WTC11 (cell line): ENCODE data around the gene FAM161A. TPM values are rescaled to one million over a fixed set of nuclear protein-coding genes. Genes with fewer than 3 reads are reported as not detected.

Experiments
- ATAC-seq: fragments of 200-7000 bp; cut with Tn5 transposase; 2 replicates; pipeline ENCODE4 v1.10.0; 2021; ENCODE audit warnings: mild to moderate bottlenecking, moderate library complexity
- CTCF ChIA-PET: fragments of 300-600 bp; sonication (Branson Sonifier 250); formaldehyde crosslinking; loops from one replicate; lab custom pipeline; 2021; ENCODE audit warnings: antibody characterized with exemption; lab: Charles Lee
- POLR2A ChIA-PET: fragments of 350-600 bp; sonication (Branson Sonifier 250); formaldehyde crosslinking; loops from one replicate; lab custom pipeline; 2021; ENCODE audit warnings: antibody characterized with exemption; lab: Charles Lee
- DNase-seq: peaks from one replicate; pipeline ENCODE4 v3.0.0; 2021; ENCODE audit warnings: low spot score
- H3K27ac Mint-ChIP-seq: 2 replicates; pipeline ENCODE4 v1.8.0; 2021; ENCODE audit warnings: mixed read lengths
- H3K27me3 Mint-ChIP-seq: 2 replicates; pipeline ENCODE4 v1.8.0; 2021; ENCODE audit warnings: low read depth, mild to moderate bottlenecking, moderate library complexity, mixed read lengths
- H3K36me3 Mint-ChIP-seq: 2 replicates; pipeline ENCODE4 v1.8.0; 2021; ENCODE audit warnings: mixed read lengths
- H3K4me1 Mint-ChIP-seq: 2 replicates; pipeline ENCODE4 v1.8.0; 2022; ENCODE audit warnings: mixed read lengths
- H3K4me3 Mint-ChIP-seq: 2 replicates; pipeline ENCODE4 v1.8.0; 2021; ENCODE audit warnings: mild to moderate bottlenecking, moderate library complexity, mixed read lengths
- H3K9me3 Mint-ChIP-seq: 2 replicates; pipeline ENCODE4 v1.8.0; 2021; ENCODE audit warnings: mixed read lengths
- AFF4 ChIP-seq: sonication (generic); formaldehyde crosslinking; IDR thresholded peaks from 2 replicates; pipeline ENCODE4 v1.8.1; 2023; ENCODE audit warnings: mild to moderate bottlenecking, missing genetic modification reagents, borderline replicate concordance
- ATF1 ChIP-seq: sonication (generic); formaldehyde crosslinking; IDR thresholded peaks from 2 replicates; pipeline ENCODE4 v1.8.1; 2023; ENCODE audit warnings: mild to moderate bottlenecking, moderate library complexity, missing genetic modification reagents
- CBFB ChIP-seq: sonication (generic); formaldehyde crosslinking; IDR thresholded peaks from 2 replicates; pipeline ENCODE4 v1.8.1; 2022; ENCODE audit warnings: mild to moderate bottlenecking, low read depth, missing genetic modification reagents
- CTCF ChIP-seq: fragments of 200-600 bp; IDR thresholded peaks from 2 replicates; pipeline ENCODE4 v1.8.0; 2022; ENCODE audit warnings: antibody characterized with exemption
- ELF4 ChIP-seq: sonication (generic); formaldehyde crosslinking; IDR thresholded peaks from 2 replicates; pipeline ENCODE4 v1.8.1; 2022; ENCODE audit warnings: low read depth, mild to moderate bottlenecking, moderate library complexity, missing genetic modification reagents
- FOXJ3 ChIP-seq: sonication (generic); formaldehyde crosslinking; IDR thresholded peaks from 2 replicates; pipeline ENCODE4 v1.9.0; 2021; ENCODE audit warnings: missing genetic modification reagents, mild to moderate bottlenecking, borderline replicate concordance
- FOXP1 ChIP-seq: sonication (generic); formaldehyde crosslinking; IDR thresholded peaks from 2 replicates; pipeline ENCODE4 v1.8.0; 2022; ENCODE audit warnings: missing genetic modification reagents, mild to moderate bottlenecking, moderate library complexity, borderline replicate concordance
- GTF2I ChIP-seq: fragments of 250-450 bp; sonication (Bioruptor Pico); conservative IDR thresholded peaks from 2 replicates; pipeline ENCODE4 v1.4.0; 2021; ENCODE audit warnings: mild to moderate bottlenecking
- HMGXB4 ChIP-seq: sonication (generic); formaldehyde crosslinking; IDR thresholded peaks from 2 replicates; pipeline ENCODE4 v1.8.1; 2023; ENCODE audit warnings: mild to moderate bottlenecking, moderate library complexity, missing genetic modification reagents
- IRF2 ChIP-seq: sonication (generic); formaldehyde crosslinking; IDR thresholded peaks from 2 replicates; pipeline ENCODE4 v1.8.0; 2022; ENCODE audit warnings: low read depth, missing genetic modification reagents, borderline replicate concordance
- SP1 ChIP-seq: sonication (generic); formaldehyde crosslinking; conservative IDR thresholded peaks from 2 replicates; pipeline ENCODE4 v1.8.1; 2022; ENCODE audit warnings: missing genetic modification reagents
- TCF7 ChIP-seq: sonication (generic); formaldehyde crosslinking; IDR thresholded peaks from 2 replicates; pipeline ENCODE4 v1.8.0; 2022; ENCODE audit warnings: mild to moderate bottlenecking, low read depth, missing genetic modification reagents, moderate library complexity
- TP53 ChIP-seq: sonication (generic); formaldehyde crosslinking; IDR thresholded peaks from 2 replicates; pipeline ENCODE4 v1.8.1; 2023; ENCODE audit warnings: mild to moderate bottlenecking, missing genetic modification reagents
- ZMAT4 ChIP-seq: fragments of 250-450 bp; sonication (Bioruptor Pico); IDR thresholded peaks from 2 replicates; pipeline ENCODE4 v1.9.0; 2021; ENCODE audit warnings: mild to moderate bottlenecking
- ZNF317 ChIP-seq: sonication (generic); formaldehyde crosslinking; IDR thresholded peaks from 2 replicates; pipeline ENCODE4 v1.8.1; 2023; ENCODE audit warnings: low read depth, mild to moderate bottlenecking, moderate library complexity, missing genetic modification reagents, borderline replicate concordance
- ZNF671 ChIP-seq: fragments of 250-450 bp; sonication (Bioruptor Pico); IDR thresholded peaks from 2 replicates; pipeline ENCODE4 v1.8.0; 2021; ENCODE audit warnings: mild to moderate bottlenecking
- total RNA-seq: library from RNA; stranded (reverse); gene quantifications from 3 replicates; pipeline ENCODE4 v1.2.3, GENCODE V29; 2021
- TF ChIP-seq, protein P1 (sequence below): fragments of 250-450 bp; sonication (Bioruptor Pico); IDR thresholded peaks from 2 replicates; pipeline ENCODE4 v1.8.0; 2021; ENCODE audit warnings: mild to moderate bottlenecking
- TF ChIP-seq, protein P2 (sequence below): sonication (generic); formaldehyde crosslinking; IDR thresholded peaks from 2 replicates; pipeline ENCODE4 v1.8.1; 2023; ENCODE audit warnings: mild to moderate bottlenecking, missing genetic modification reagents, moderate library complexity
- TF ChIP-seq, protein P3 (sequence below): sonication (generic); formaldehyde crosslinking; conservative IDR thresholded peaks from 2 replicates; pipeline ENCODE4 v1.8.1; 2022; ENCODE audit warnings: mild to moderate bottlenecking, missing genetic modification reagents
- TF ChIP-seq, protein P4 (sequence below): sonication (generic); formaldehyde crosslinking; IDR thresholded peaks from 2 replicates; pipeline ENCODE4 v1.8.0; 2022; ENCODE audit warnings: mild to moderate bottlenecking, missing genetic modification reagents
- TF ChIP-seq, protein P5 (sequence below): sonication (generic); formaldehyde crosslinking; IDR thresholded peaks from 2 replicates; pipeline ENCODE4 v1.8.0; 2022; ENCODE audit warnings: mild to moderate bottlenecking, missing genetic modification reagents
- TF ChIP-seq, protein P6 (sequence below): sonication (generic); formaldehyde crosslinking; IDR thresholded peaks from 2 replicates; pipeline ENCODE4 v1.8.1; 2022; ENCODE audit warnings: low read depth, missing genetic modification reagents, borderline replicate concordance

The FAM161A gene
- total RNA-seq, 1 experiment from 2014 or later = 12.4 TPM

DNA sequence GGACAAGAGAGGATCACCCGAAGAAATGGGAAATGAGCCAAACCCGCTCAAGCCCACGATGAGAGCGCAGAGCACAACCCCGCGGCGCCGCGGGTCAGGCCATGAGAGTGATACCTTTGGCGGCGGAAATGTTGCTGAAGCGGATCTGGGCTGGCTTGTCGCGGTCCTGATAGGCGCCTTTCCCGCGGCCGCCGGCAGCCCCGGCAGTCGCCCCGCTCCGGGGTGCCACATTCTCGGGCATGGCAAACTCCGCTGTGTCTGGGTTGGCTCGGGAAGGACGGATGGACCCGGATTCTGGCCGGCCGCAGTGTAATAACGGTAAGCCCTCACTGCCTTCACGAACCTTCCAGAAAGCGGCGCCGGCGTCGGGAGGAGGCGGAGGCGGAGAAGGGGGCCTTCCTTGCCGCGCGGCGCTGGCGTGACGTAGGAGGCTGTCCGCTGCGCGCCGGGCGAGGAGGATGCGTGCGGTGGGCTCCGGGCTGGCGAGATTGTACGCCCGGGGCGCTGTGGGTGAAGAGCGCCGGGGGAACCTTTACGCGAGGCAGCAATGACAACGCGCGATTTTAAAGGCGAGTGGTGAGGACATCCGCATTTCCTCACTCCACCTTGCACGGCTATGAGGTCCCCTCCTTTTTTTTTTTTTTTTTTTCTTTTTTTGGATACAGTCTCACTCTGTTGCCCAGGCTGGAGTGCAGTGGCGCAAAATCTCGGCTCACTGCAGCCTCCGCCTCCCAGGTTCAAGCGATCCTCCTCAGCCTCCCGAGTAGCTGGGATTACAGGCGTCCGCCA lies 34.6 kb upstream of the FAM161A start, which contains the start of gene CCT4:
TSS of gene CCT4 (minus strand) at position 390 of the 789 bp plus-strand sequence. CDS start at position 241, 149 bp downstream.
- peak within 1 kb of the TSS; percentile 99 for H3K4me3 Mint-ChIP-seq
- peaks cover 19% of the 10 kb centered on the region for H3K4me1 Mint-ChIP-seq
- peak within 1 kb of the TSS; percentile 98 for H3K27ac Mint-ChIP-seq
- H3K36me3 Mint-ChIP-seq = peaks cover 40% of the 10 kb centered on the region
- DNase-seq (peak; percentile 86), ATAC-seq (peak; percentile 72)
- ChIA-PET CTCF (interaction anchor here (0.8 kb wide), 1 partner anchor 25 kb away, joined by 3 read pairs; no protein-coding TSS in a partner anchor), POLR2A (interaction anchor here (0.7 kb wide), 1 partner anchor 44 kb away, joined by 8 read pairs; no protein-coding TSS in a partner anchor)
- no peaks in the 10 kb centered on the region for H3K9me3 Mint-ChIP-seq
- H3K27me3 Mint-ChIP-seq = no peaks in the 10 kb centered on the region
- TF ChIP-seq SP1 (CRISPR knock-in tag) = peak; percentile 92
- no peak for TF ChIP-seq TCF7 (CRISPR knock-in tag)
- no peak for TF ChIP-seq ELF4 (CRISPR knock-in tag)
- TF ChIP-seq TP53 (CRISPR knock-in tag) = peak; percentile 76; the same call in 1 of the 2 replicates
- peak; percentile 90 for TF ChIP-seq HMGXB4
- TF ChIP-seq, protein P1, sequence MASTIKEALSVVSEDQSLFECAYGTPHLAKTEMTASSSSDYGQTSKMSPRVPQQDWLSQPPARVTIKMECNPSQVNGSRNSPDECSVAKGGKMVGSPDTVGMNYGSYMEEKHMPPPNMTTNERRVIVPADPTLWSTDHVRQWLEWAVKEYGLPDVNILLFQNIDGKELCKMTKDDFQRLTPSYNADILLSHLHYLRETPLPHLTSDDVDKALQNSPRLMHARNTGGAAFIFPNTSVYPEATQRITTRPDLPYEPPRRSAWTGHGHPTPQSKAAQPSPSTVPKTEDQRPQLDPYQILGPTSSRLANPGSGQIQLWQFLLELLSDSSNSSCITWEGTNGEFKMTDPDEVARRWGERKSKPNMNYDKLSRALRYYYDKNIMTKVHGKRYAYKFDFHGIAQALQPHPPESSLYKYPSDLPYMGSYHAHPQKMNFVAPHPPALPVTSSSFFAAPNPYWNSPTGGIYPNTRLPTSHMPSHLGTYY (CRISPR knock-in tag) = no peak
- TF ChIP-seq ZNF317 (CRISPR knock-in tag) = 0 out of 2 replicates have a peak, but pooled peaks have one; percentile 38
- TF ChIP-seq GTF2I = no peak
- no peak for TF ChIP-seq AFF4 (CRISPR knock-in tag)
- TF ChIP-seq ZMAT4 (CRISPR knock-in tag) = no peak
- TF ChIP-seq CBFB = peak; percentile 89; the same call in 1 of the 2 replicates
- TF ChIP-seq, protein P2, sequence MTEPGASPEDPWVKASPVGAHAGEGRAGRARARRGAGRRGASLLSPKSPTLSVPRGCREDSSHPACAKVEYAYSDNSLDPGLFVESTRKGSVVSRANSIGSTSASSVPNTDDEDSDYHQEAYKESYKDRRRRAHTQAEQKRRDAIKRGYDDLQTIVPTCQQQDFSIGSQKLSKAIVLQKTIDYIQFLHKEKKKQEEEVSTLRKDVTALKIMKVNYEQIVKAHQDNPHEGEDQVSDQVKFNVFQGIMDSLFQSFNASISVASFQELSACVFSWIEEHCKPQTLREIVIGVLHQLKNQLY (CRISPR knock-in tag) = no peak
- TF ChIP-seq, protein P3, sequence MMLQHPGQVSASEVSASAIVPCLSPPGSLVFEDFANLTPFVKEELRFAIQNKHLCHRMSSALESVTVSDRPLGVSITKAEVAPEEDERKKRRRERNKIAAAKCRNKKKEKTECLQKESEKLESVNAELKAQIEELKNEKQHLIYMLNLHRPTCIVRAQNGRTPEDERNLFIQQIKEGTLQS (CRISPR knock-in tag) = no peak
- no peak for TF ChIP-seq ZNF671 (CRISPR knock-in tag)
- peak; percentile 96; the same call in 1 of the 2 replicates for TF ChIP-seq ATF1 (CRISPR knock-in tag)
- peak; percentile 87; the same call in 1 of the 2 replicates for TF ChIP-seq FOXP1 (CRISPR knock-in tag)
- TF ChIP-seq IRF2 (CRISPR knock-in tag) = no peak
- TF ChIP-seq, protein P4, sequence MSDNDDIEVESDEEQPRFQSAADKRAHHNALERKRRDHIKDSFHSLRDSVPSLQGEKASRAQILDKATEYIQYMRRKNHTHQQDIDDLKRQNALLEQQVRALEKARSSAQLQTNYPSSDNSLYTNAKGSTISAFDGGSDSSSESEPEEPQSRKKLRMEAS (CRISPR knock-in tag) = peak; percentile 87
- no peak for TF ChIP-seq FOXJ3 (CRISPR knock-in tag)
- TF ChIP-seq, protein P5, sequence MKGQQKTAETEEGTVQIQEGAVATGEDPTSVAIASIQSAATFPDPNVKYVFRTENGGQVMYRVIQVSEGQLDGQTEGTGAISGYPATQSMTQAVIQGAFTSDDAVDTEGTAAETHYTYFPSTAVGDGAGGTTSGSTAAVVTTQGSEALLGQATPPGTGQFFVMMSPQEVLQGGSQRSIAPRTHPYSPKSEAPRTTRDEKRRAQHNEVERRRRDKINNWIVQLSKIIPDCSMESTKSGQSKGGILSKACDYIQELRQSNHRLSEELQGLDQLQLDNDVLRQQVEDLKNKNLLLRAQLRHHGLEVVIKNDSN (CRISPR knock-in tag) = peak; percentile 45; the same call in 1 of the 2 replicates
- TF ChIP-seq, protein P6, sequence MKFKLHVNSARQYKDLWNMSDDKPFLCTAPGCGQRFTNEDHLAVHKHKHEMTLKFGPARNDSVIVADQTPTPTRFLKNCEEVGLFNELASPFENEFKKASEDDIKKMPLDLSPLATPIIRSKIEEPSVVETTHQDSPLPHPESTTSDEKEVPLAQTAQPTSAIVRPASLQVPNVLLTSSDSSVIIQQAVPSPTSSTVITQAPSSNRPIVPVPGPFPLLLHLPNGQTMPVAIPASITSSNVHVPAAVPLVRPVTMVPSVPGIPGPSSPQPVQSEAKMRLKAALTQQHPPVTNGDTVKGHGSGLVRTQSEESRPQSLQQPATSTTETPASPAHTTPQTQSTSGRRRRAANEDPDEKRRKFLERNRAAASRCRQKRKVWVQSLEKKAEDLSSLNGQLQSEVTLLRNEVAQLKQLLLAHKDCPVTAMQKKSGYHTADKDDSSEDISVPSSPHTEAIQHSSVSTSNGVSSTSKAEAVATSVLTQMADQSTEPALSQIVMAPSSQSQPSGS (CRISPR knock-in tag) = no peak
- TF ChIP-seq CTCF = no peak
